ENCODE measurements around the gene SEC23IP. TPM values are rescaled to one million over a fixed set of nuclear protein-coding genes. Genes with fewer than 3 reads are reported as not detected.
"Not testable (repeated sequence)": the region's sequence is repeated elsewhere in the genome, so short reads cannot be mapped to it uniquely, and the experiment has no call there.

SEC23IP gene
- polyA plus RNA-seq, 3 donors = 11.5 to 43.8 (median 42.0) TPM

DNA sequence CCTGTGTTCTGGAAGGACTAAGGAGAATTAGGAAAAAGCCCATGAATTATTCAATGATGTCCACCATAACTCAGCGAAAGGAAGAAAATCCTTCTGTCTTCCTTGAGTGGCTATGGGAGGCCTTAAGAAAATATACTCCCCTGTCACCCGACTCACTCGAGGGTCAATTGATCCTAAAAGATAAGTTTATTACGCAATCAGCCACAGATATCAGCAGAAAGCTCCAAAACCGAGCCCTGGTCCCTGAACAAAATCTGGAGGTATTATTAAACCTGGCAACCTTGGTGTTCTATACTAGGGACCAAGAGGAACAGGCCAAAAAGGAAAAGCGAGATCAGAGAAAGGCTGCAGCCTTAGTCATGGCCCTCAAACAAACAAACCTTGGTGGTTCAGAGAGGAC is 6.5 kb upstream of the SEC23IP start:
- WGBS (ENCODE audit: insufficient coverage) = 60% methylated on average over 2 of the region's 6 CpGs
- H3K36me3 ChIP-seq (replicated peaks in 1 of 2; ENCODE audit: control insufficient read depth in 1 of 2, insufficient read depth in 2 of 2, low read length in 2 of 2); H3K27me3 Mint-ChIP-seq (ENCODE audit: low read depth in 3 of 3): not testable (repeated sequence)

DNA sequence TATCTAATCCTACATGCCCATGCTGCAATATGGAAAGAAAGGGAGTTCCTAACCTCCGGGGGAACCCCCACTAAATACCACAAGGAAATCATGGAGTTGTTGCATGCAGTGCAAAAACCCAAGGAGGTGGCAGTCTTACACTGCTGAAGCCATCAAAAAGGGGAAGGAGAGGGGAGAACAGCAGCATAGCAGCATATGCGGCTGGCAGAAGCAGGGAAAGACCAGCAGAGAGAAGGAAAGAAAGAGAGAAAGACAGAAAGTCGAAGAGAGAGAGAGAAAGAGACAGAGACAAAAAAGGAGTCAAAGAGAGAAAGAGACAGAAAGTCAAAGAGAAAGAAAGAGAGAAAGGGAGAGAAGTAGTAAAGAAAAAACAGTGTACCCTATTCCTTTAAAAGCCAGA is 3.8 kb upstream of the SEC23IP start:
- DNase-seq = peak in 1 of 3 donors; percentile 50
- intact Hi-C loops (cut with micrococcal nuclease); H3K27me3 ChIP-seq (ENCODE audit: control insufficient read depth in 2 of 2, insufficient read depth in 2 of 2, low read length in 2 of 2); H4K20me1 ChIP-seq (ENCODE audit: insufficient read depth, low read length); H3K4me3 ChIP-seq (replicated peaks in 1 of 3; ENCODE audit: low read depth in 2 of 3, low read length in 3 of 3); H3K9ac ChIP-seq (ENCODE audit: insufficient read depth, low read length, poor library complexity, severe bottlenecking); H3K36me3 ChIP-seq (replicated peaks in 1 of 2; ENCODE audit: control insufficient read depth in 1 of 2, insufficient read depth in 2 of 2, low read length in 2 of 2); H3K4me2 ChIP-seq (replicated peaks; ENCODE audit: extremely low read depth, low read length, poor library complexity, severe bottlenecking); H3K27me3 Mint-ChIP-seq (ENCODE audit: low read depth in 3 of 3); H3K9me3 Mint-ChIP-seq; H3K9me3 ChIP-seq (replicated peaks in 1 of 2; ENCODE audit: control insufficient read depth in 1 of 2, insufficient read depth in 1 of 2, low read length in 2 of 2); H3K36me3 Mint-ChIP-seq: not testable (repeated sequence)
- WGBS (ENCODE audit: insufficient coverage) = 10% methylated on average over 2 of the region's 3 CpGs
- H3K27ac ChIP-seq (ENCODE audit: low read depth in 1 of 2, low read length in 2 of 2) = peak overlapping the region in 1 of 2 donors; percentile 51
- Mint-ChIP-seq H3K4me1 (peaks cover 32% of the 10 kb centered on the region), H3K4me3 (peak overlapping the region; percentile 3 to 70), H3K27ac (peak overlapping the region in 5 of 7 donors; percentile 4 to 73 (median 65))
- peak overlapping the region; percentile 29 for H2AFZ ChIP-seq (ENCODE audit: insufficient read depth, low read depth, low read length, poor library complexity, severe bottlenecking)
- H3K4me1 ChIP-seq (ENCODE audit: control insufficient read depth in 1 of 2, insufficient read depth in 2 of 2, low read length in 2 of 2) = peaks cover 23 to 28% of the 10 kb centered on the region in 2 donors
- H3K79me2 ChIP-seq (ENCODE audit: insufficient read depth, low read length) = peaks cover 19% of the 10 kb centered on the region

More for the DNA sequence above, 6.5 kb upstream of the SEC23IP start:
- H3K9ac ChIP-seq (ENCODE audit: insufficient read depth, low read length, poor library complexity, severe bottlenecking); DNase-seq; H3K4me3 ChIP-seq (replicated peaks in 1 of 3; ENCODE audit: low read depth in 2 of 3, low read length in 3 of 3); H3K79me2 ChIP-seq (ENCODE audit: insufficient read depth, low read length); H3K4me3 Mint-ChIP-seq; intact Hi-C loops (cut with micrococcal nuclease); H2AFZ ChIP-seq (ENCODE audit: insufficient read depth, low read depth, low read length, poor library complexity, severe bottlenecking); H3K4me2 ChIP-seq (replicated peaks; ENCODE audit: extremely low read depth, low read length, poor library complexity, severe bottlenecking); H3K36me3 Mint-ChIP-seq; H3K27ac Mint-ChIP-seq; H4K20me1 ChIP-seq (ENCODE audit: insufficient read depth, low read length); H3K27me3 ChIP-seq (ENCODE audit: control insufficient read depth in 2 of 2, insufficient read depth in 2 of 2, low read length in 2 of 2); H3K27ac ChIP-seq (ENCODE audit: low read depth in 1 of 2, low read length in 2 of 2); H3K9me3 ChIP-seq (replicated peaks in 1 of 2; ENCODE audit: control insufficient read depth in 1 of 2, insufficient read depth in 1 of 2, low read length in 2 of 2): not testable (repeated sequence)
- peaks cover 4 to 13% (median 4%) of the 10 kb centered on the region in 7 donors for H3K9me3 Mint-ChIP-seq
- H3K4me1 Mint-ChIP-seq = peaks cover 24% of the 10 kb centered on the region
- peaks cover 10 to 11% of the 10 kb centered on the region in 2 donors for H3K4me1 ChIP-seq (ENCODE audit: control insufficient read depth in 1 of 2, insufficient read depth in 2 of 2, low read length in 2 of 2)

DNA sequence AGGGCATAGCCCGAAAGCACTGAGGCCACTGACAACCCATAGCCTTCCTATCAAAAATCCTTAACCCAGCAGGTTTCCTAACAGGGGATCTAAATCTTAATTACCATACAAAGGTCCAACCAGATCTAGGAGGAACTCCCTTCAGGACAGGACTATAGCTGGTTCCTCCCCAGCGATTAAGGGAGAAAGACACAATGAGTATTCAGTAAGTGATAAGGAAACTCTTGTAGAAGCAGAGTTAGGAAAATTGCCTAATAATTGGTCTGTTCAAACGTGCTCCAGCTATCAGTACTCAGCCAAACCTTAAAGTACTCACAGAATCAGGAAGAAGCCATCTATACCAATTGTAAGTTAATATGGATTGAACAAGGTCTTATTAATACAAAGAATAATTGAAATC is 3.3 kb upstream of the SEC23IP start:
- H3K4me1 ChIP-seq (ENCODE audit: control insufficient read depth in 1 of 2, insufficient read depth in 2 of 2, low read length in 2 of 2) = peaks cover 25 to 33% of the 10 kb centered on the region in 2 donors
- Mint-ChIP-seq H3K4me1 (peaks cover 34% of the 10 kb centered on the region), H3K27ac (peak overlapping the region in 4 of 7 donors; percentile 0 to 65 (median 52))
- H2AFZ ChIP-seq (ENCODE audit: insufficient read depth, low read depth, low read length, poor library complexity, severe bottlenecking); H3K27me3 Mint-ChIP-seq (ENCODE audit: low read depth in 3 of 3); H3K9me3 ChIP-seq (replicated peaks in 1 of 2; ENCODE audit: control insufficient read depth in 1 of 2, insufficient read depth in 1 of 2, low read length in 2 of 2); DNase-seq; H3K4me3 Mint-ChIP-seq; H3K27ac ChIP-seq (ENCODE audit: low read depth in 1 of 2, low read length in 2 of 2); H3K27me3 ChIP-seq (ENCODE audit: control insufficient read depth in 2 of 2, insufficient read depth in 2 of 2, low read length in 2 of 2); H3K36me3 Mint-ChIP-seq; H3K9me3 Mint-ChIP-seq; H3K36me3 ChIP-seq (replicated peaks in 1 of 2; ENCODE audit: control insufficient read depth in 1 of 2, insufficient read depth in 2 of 2, low read length in 2 of 2); H3K4me2 ChIP-seq (replicated peaks; ENCODE audit: extremely low read depth, low read length, poor library complexity, severe bottlenecking); H3K4me3 ChIP-seq (replicated peaks in 1 of 3; ENCODE audit: low read depth in 2 of 3, low read length in 3 of 3); intact Hi-C loops (cut with micrococcal nuclease); H3K9ac ChIP-seq (ENCODE audit: insufficient read depth, low read length, poor library complexity, severe bottlenecking); H4K20me1 ChIP-seq (ENCODE audit: insufficient read depth, low read length): not testable (repeated sequence)
- H3K79me2 ChIP-seq (ENCODE audit: insufficient read depth, low read length) = peaks cover 24% of the 10 kb centered on the region
- WGBS (ENCODE audit: insufficient coverage) = 33% methylated on average over 1 of the region's 3 CpGs

DNA sequence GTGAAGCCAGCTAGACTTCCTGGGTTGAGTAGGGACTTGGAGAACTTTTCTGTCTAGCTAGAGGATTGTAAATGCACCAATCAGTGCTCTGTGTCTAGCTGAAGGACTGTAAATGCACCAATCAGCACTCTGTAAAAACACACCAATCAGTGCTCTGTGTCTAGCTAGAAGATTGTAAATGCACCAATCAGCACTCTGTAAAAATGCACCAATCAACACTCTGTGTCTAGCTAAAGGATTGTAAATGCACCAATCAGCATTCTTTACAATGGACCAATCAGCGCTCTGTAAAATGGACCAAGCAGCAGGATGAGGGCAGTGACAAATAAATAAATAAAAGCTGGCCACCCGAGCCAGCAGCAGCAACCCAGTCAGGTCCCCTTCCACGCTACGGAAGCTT is 2.2 kb upstream of the SEC23IP start:
- not testable (repeated sequence) for DNase-seq; H3K4me2 ChIP-seq (replicated peaks; ENCODE audit: extremely low read depth, low read length, poor library complexity, severe bottlenecking); H3K27me3 ChIP-seq (ENCODE audit: control insufficient read depth in 2 of 2, insufficient read depth in 2 of 2, low read length in 2 of 2); H3K9ac ChIP-seq (ENCODE audit: insufficient read depth, low read length, poor library complexity, severe bottlenecking); H3K27me3 Mint-ChIP-seq (ENCODE audit: low read depth in 3 of 3); H3K4me3 Mint-ChIP-seq; H2AFZ ChIP-seq (ENCODE audit: insufficient read depth, low read depth, low read length, poor library complexity, severe bottlenecking); H3K27ac ChIP-seq (ENCODE audit: low read depth in 1 of 2, low read length in 2 of 2); H3K36me3 ChIP-seq (replicated peaks in 1 of 2; ENCODE audit: control insufficient read depth in 1 of 2, insufficient read depth in 2 of 2, low read length in 2 of 2); H3K4me3 ChIP-seq (replicated peaks in 1 of 3; ENCODE audit: low read depth in 2 of 3, low read length in 3 of 3); H3K9me3 ChIP-seq (replicated peaks in 1 of 2; ENCODE audit: control insufficient read depth in 1 of 2, insufficient read depth in 1 of 2, low read length in 2 of 2); H3K27ac Mint-ChIP-seq; H3K9me3 Mint-ChIP-seq
- Mint-ChIP-seq H3K36me3 (peaks cover 5 to 13% of the 10 kb centered on the region in 2 donors), H3K4me1 (peaks cover 37% of the 10 kb centered on the region)
- Histone ChIP-seq H4K20me1 (ENCODE audit: insufficient read depth, low read length) (peaks cover 15% of the 10 kb centered on the region), H3K79me2 (ENCODE audit: insufficient read depth, low read length) (peaks cover 35% of the 10 kb centered on the region), H3K4me1 (ENCODE audit: control insufficient read depth in 1 of 2, insufficient read depth in 2 of 2, low read length in 2 of 2) (peaks cover 27 to 42% of the 10 kb centered on the region in 2 donors)
- intact Hi-C loops (cut with micrococcal nuclease) = loop anchor here (5.0 to 10.0 kb wide), 2 partner anchors 293 to 296 kb away; partner anchors contain the start of gene TIAL1 (in 2 of the 2)
- 100% methylated on average over 3 of the region's 4 CpGs for WGBS (ENCODE audit: insufficient coverage)
